ENCODE data around the gene HGFAC.
A peak's percentile ranks its signal among the peaks of the same experiment; 100 is the strongest.

HGFAC gene

DNA sequence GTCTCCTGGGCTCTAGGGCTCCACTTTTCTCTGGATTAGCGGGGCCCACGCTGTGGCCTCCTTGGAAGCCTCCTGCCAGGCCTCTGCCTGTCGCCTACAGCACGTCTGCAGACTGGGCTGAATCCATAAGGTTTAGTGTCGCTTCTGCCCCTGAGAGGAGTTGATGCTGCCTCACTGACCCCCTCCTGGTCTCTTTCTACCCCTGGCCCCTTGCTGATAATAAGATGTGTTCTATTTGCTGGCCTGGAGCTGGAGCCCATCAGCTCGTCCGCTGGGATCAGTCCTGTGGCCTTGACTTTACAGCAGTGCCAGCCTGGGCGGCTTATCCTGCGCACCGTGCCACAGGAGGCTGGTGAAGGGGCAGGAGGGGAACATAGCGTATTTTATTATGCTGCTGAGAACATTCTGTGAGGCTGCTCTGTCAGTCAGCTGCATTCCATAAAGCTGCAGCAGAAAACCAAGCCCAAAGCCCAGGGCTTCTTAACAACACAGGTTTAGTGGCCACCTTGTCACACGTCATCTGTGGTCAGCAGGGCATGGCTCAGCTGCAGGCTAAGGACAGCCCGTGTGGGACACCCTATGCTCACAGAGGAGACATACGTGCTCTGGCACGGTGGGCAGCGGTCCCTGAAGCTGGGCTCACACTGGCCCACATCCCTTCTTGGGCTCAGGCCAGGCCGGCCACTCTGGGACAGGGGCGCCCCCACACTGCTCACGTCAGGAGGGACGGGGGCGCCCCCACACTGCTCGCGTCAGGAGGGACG is 29.3 kb upstream of the HGFAC start:
- H3K9me3 ChIP-seq (ENCODE audit: insufficient read depth, low read length): no peaks in the 10 kb centered on the region
- H3K79me2 ChIP-seq (ENCODE audit: low read length): peaks cover 46% of the 10 kb centered on the region
- peak overlapping the region; percentile 11; the same call in 1 of the 2 replicates for H3K9ac ChIP-seq (ENCODE audit: low read length)
- H3K27ac ChIP-seq (ENCODE audit: low read length): peak overlapping the region; percentile 49
- H3K4me1 ChIP-seq (ENCODE audit: low read length): peaks cover 30% of the 10 kb centered on the region
- no peak overlapping the region for H2AFZ ChIP-seq (ENCODE audit: low read depth, low read length)
- peaks cover 16% of the 10 kb centered on the region; the same call in 1 of the 2 replicates for H4K20me1 ChIP-seq (ENCODE audit: insufficient read depth, low read length)
- H3K4me2 ChIP-seq (ENCODE audit: low read length): peak overlapping the region; percentile 75
- H3K27me3 ChIP-seq (ENCODE audit: low read depth, low read length): no peaks in the 10 kb centered on the region
- peaks cover 30% of the 10 kb centered on the region for H3K36me3 ChIP-seq (replicated peaks; ENCODE audit: low read depth, low read length)
- H3K4me3 ChIP-seq (ENCODE audit: low read length): peak overlapping the region; percentile 62
- TF ChIP-seq, protein P1, sequence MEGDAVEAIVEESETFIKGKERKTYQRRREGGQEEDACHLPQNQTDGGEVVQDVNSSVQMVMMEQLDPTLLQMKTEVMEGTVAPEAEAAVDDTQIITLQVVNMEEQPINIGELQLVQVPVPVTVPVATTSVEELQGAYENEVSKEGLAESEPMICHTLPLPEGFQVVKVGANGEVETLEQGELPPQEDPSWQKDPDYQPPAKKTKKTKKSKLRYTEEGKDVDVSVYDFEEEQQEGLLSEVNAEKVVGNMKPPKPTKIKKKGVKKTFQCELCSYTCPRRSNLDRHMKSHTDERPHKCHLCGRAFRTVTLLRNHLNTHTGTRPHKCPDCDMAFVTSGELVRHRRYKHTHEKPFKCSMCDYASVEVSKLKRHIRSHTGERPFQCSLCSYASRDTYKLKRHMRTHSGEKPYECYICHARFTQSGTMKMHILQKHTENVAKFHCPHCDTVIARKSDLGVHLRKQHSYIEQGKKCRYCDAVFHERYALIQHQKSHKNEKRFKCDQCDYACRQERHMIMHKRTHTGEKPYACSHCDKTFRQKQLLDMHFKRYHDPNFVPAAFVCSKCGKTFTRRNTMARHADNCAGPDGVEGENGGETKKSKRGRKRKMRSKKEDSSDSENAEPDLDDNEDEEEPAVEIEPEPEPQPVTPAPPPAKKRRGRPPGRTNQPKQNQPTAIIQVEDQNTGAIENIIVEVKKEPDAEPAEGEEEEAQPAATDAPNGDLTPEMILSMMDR (IDR thresholded peaks at IDR 0.05; ENCODE audit: low read depth, low read length): no peak
- no peak for TF ChIP-seq EZH2phosphoT487 (IDR thresholded peaks at IDR 0.05; ENCODE audit: low read depth)

DNA sequence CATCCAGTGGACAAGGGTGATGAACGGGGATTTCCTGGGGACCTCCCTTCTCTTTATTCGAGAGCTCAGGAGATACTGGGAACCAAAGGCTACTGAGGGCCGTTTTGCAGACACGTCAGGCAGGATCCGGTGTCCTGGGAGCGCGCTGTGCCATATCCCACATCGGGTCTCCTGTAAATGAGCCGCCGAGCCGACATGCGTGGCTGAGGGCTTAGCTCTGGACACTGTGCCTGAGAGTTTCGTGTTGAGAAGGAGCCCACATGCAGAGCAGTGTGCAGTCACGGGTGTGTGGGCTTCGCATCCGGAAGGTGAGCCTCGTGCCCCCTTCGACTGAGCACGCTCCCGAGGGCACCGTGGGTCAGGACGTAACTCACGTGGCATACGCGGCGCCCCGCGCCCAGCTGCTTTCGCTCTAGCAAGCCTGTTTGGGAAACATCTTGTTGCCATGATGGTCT is 28.5 kb upstream of the HGFAC start:
- peaks cover 37% of the 10 kb centered on the region for H3K36me3 ChIP-seq (replicated peaks; ENCODE audit: low read depth, low read length)
- H3K27me3 ChIP-seq (ENCODE audit: low read depth, low read length): no peaks in the 10 kb centered on the region
- H3K9me3 ChIP-seq (ENCODE audit: insufficient read depth, low read length): no peaks in the 10 kb centered on the region
- peak overlapping the region; percentile 60 for H3K4me2 ChIP-seq (ENCODE audit: low read length)
- peaks cover 40% of the 10 kb centered on the region for H3K79me2 ChIP-seq (ENCODE audit: low read length)
- H3K9ac ChIP-seq (ENCODE audit: low read length): peak overlapping the region; percentile 4; the same call in 1 of the 2 replicates
- H3K27ac ChIP-seq (ENCODE audit: low read length): peak overlapping the region; percentile 56
- H2AFZ ChIP-seq (ENCODE audit: low read depth, low read length): no peak overlapping the region
- peak overlapping the region; percentile 39 for H3K4me3 ChIP-seq (ENCODE audit: low read length)
- peaks cover 8% of the 10 kb centered on the region; the same call in 1 of the 2 replicates for H4K20me1 ChIP-seq (ENCODE audit: insufficient read depth, low read length)
- peaks cover 30% of the 10 kb centered on the region for H3K4me1 ChIP-seq (ENCODE audit: low read length)
- no peak for TF ChIP-seq EZH2phosphoT487 (IDR thresholded peaks at IDR 0.05; ENCODE audit: low read depth)
- TF ChIP-seq, protein P1 (IDR thresholded peaks at IDR 0.05; ENCODE audit: low read depth, low read length): no peak

GRCh38 chr4:3413675-3414420 is 27.9 kb upstream of the HGFAC start:
- Histone ChIP-seq H3K79me2 (ENCODE audit: low read length) (peaks cover 37% of the 10 kb centered on the region), H3K9me3 (ENCODE audit: insufficient read depth, low read length) (no peaks in the 10 kb centered on the region), H4K20me1 (ENCODE audit: insufficient read depth, low read length) (peaks cover 6% of the 10 kb centered on the region; the same call in 1 of the 2 replicates), H3K4me1 (ENCODE audit: low read length) (peaks cover 30% of the 10 kb centered on the region), H3K4me2 (ENCODE audit: low read length) (peak overlapping the region; percentile 60), H3K27me3 (ENCODE audit: low read depth, low read length) (no peaks in the 10 kb centered on the region), H3K27ac (ENCODE audit: low read length) (peak overlapping the region; percentile 56), H2AFZ (ENCODE audit: low read depth, low read length) (no peak overlapping the region), H3K4me3 (ENCODE audit: low read length) (peak overlapping the region; percentile 39), H3K36me3 (replicated peaks; ENCODE audit: low read depth, low read length) (peaks cover 41% of the 10 kb centered on the region), H3K9ac (ENCODE audit: low read length) (peak overlapping the region; percentile 4; the same call in 1 of the 2 replicates)
- TF ChIP-seq, protein P1 (IDR thresholded peaks at IDR 0.05; ENCODE audit: low read depth, low read length): no peak
- TF ChIP-seq EZH2phosphoT487 (IDR thresholded peaks at IDR 0.05; ENCODE audit: low read depth): no peak
